ENCODE data around the gene FAM110D. TPM values are rescaled to one million over a fixed set of nuclear protein-coding genes. Genes with fewer than 3 reads are reported as not detected.

FAM110D gene
- total RNA-seq, 1 donor from 2014 or later = 0.36 TPM

DNA sequence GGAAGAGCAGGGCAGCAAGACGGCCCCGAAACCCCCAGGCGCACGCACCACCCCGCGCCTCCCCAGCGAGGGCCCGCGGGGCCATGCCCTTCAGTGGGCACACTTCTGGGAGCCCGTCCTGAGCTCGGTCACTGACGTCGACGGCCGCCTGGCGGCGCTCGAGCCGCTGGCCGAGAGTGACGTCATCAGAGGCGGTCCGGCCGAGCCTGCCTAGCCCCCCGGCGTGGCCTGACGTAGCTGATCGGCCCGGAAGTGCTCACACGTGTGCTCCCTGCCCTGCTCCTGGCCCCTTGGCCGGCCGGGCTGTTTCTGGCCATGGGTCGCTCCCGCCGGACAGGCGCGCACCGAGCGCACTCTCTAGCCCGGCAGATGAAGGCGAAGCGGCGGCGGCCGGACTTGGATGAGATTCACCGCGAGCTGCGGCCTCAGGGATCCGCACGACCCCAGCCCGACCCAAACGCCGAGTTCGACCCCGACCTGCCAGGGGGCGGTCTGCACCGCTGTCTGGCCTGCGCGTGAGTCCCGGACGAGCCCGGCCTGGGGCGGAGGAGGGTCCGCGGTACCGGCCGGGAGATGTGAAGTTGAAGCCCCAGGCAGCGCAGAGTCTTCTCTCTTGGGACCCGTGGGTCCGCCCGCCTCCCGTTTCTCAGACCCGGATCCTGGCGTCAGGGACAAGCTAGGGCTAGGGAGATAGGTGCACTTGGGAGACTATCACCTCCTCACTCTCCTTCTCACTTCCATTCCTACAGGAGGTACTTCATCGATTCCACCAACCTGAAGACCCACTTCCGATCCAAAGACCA lies 11.0 kb downstream of the FAM110D start, which contains the start of gene ZNF593:
TSS of gene ZNF593 (plus strand) at position 240 of the 803 bp plus-strand sequence. CDS start at position 316, 76 bp downstream.
- DNase-seq (ENCODE audit: low spot score, unreplicated experiment) = peak; percentile 89
- H3K36me3 Mint-ChIP-seq (ENCODE audit: insufficient read depth) = no peaks in the 10 kb centered on the region
- no peaks in the 10 kb centered on the region for H3K9me3 Mint-ChIP-seq (ENCODE audit: low read depth)
- TF ChIP-seq CTCF (IDR thresholded peaks at IDR 0.05; ENCODE audit: unreplicated experiment) = peak; percentile 88
- peaks cover 12% of the 10 kb centered on the region for H3K4me1 Mint-ChIP-seq (ENCODE audit: low read depth)
- H3K4me3 Mint-ChIP-seq (ENCODE audit: low read depth) = peak within 1 kb of the TSS; percentile 87
- H3K27ac Mint-ChIP-seq = peak within 1 kb of the TSS; percentile 90
- H3K27me3 Mint-ChIP-seq = peaks cover 4% of the 10 kb centered on the region

GRCh38 chr1:26170472-26170821 lies 11.6 kb downstream of the FAM110D start:
- Mint-ChIP-seq H3K27me3 (peaks cover 4% of the 10 kb centered on the region), H3K4me1 (ENCODE audit: low read depth) (peaks cover 7% of the 10 kb centered on the region), H3K36me3 (ENCODE audit: insufficient read depth) (no peaks in the 10 kb centered on the region), H3K4me3 (ENCODE audit: low read depth) (peak overlapping the region; percentile 87), H3K9me3 (ENCODE audit: low read depth) (no peaks in the 10 kb centered on the region), H3K27ac (peak overlapping the region; percentile 90)
- no peak for TF ChIP-seq CTCF (IDR thresholded peaks at IDR 0.05; ENCODE audit: unreplicated experiment)
- no peak for DNase-seq (ENCODE audit: low spot score, unreplicated experiment)

- no peak for DNase-seq (ENCODE audit: low spot score, unreplicated experiment)
- Mint-ChIP-seq H3K4me3 (ENCODE audit: low read depth) (peak within 1 kb of the TSS; percentile 87), H3K27ac (peak within 1 kb of the TSS; percentile 29), H3K4me1 (ENCODE audit: low read depth) (peaks cover 4% of the 10 kb centered on the region), H3K36me3 (ENCODE audit: insufficient read depth) (no peaks in the 10 kb centered on the region), H3K27me3 (peaks cover 4% of the 10 kb centered on the region), H3K9me3 (ENCODE audit: low read depth) (no peaks in the 10 kb centered on the region)
- no peak for TF ChIP-seq CTCF (IDR thresholded peaks at IDR 0.05; ENCODE audit: unreplicated experiment)
These were observed 12.5 kb downstream of the FAM110D start, which contains the start of gene ZNF593OS for GRCh38 chr1:26171084-26172072. ZNF593OS (minus strand) TSS chr1:26171832; CDS start chr1:26171661, 171 bp downstream.

GRCh38 chr1:26175346-26175745 lies 16.5 kb downstream of the FAM110D start:
- no peak for TF ChIP-seq CTCF (IDR thresholded peaks at IDR 0.05; ENCODE audit: unreplicated experiment)
- no peak for DNase-seq (ENCODE audit: low spot score, unreplicated experiment)
- no peak overlapping the region for H3K27ac Mint-ChIP-seq
- H3K36me3 Mint-ChIP-seq (ENCODE audit: insufficient read depth) = no peaks in the 10 kb centered on the region
- peaks cover 10% of the 10 kb centered on the region for H3K4me1 Mint-ChIP-seq (ENCODE audit: low read depth)
- no peaks in the 10 kb centered on the region for H3K9me3 Mint-ChIP-seq (ENCODE audit: low read depth)
- H3K4me3 Mint-ChIP-seq (ENCODE audit: low read depth) = no peak overlapping the region
- H3K27me3 Mint-ChIP-seq = no peaks in the 10 kb centered on the region

GRCh38 chr1:26177182-26177684 lies 18.4 kb downstream of the FAM110D start, which contains the start of gene CNKSR1:
CNKSR1 (plus strand) TSS chr1:26177491; CDS start chr1:26177548, 57 bp downstream.
- Mint-ChIP-seq H3K4me3 (ENCODE audit: low read depth) (peak within 1 kb of the TSS; percentile 79), H3K9me3 (ENCODE audit: low read depth) (no peaks in the 10 kb centered on the region), H3K36me3 (ENCODE audit: insufficient read depth) (peaks cover 1% of the 10 kb centered on the region), H3K27ac (peak within 1 kb of the TSS; percentile 98), H3K27me3 (no peaks in the 10 kb centered on the region), H3K4me1 (ENCODE audit: low read depth) (peaks cover 8% of the 10 kb centered on the region)
- DNase-seq (ENCODE audit: low spot score, unreplicated experiment) = peak; percentile 72
- peak; percentile 51 for TF ChIP-seq CTCF (IDR thresholded peaks at IDR 0.05; ENCODE audit: unreplicated experiment)
